ENCODE data around the gene DNAJA2.
A peak's percentile ranks its signal among the peaks of the same experiment; 100 is the strongest.
"Not testable (repeated sequence)": the region's sequence is repeated elsewhere in the genome, so short reads cannot be mapped to it uniquely, and the experiment has no call there.

The DNAJA2 gene

DNA sequence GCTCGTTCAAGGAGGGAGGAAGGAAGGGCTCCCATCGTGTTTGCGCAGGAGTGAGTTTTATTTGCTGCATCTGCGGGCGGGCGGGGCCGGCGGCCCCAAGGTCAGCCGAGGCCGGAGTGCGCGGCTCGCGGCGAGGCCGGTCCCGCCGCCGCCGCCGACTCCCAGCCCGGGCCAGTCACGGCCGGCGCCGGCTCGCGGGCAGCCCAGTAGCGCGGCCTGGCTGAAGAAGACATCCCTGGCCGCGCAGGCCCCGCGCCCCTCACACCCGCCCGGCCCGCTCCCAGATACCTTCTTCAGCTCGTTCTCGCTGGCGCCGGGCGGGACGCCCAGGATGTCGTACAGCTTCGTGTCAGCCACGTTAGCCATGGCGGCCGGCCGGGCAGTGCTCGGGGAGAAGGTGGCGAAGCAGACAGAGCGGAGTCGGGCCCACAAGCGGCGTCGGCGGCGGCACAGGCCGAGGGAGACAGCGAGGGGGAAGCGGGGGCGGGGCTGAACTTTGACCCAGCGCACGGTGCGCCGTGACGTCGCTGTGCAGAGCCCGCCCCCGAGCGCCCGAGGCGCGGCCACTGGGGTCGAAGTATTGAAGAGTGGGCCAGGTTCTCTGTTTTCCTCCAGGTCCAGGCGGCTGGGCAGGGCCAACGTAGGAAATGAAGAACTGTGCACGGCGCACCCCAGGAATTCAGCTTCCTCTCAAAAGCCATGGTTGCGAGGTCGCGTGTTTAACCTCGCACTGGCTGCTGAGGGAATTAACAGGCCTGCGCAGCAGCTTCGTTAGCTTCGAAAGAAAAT lies at the start of gene DNAJA2:
Gene DNAJA2 (minus strand): TSS at position 468 of the 789 bp plus-strand sequence. CDS start 102 bp downstream, at position 366.
- DNase-seq (ENCODE audit: low spot score), result peak; percentile 90

GRCh38 chr16:47019568-47019967 lies 46.1 kb upstream of the DNAJA2 start:
- no peak for DNase-seq (ENCODE audit: low spot score)

- peak; percentile 42 for DNase-seq (ENCODE audit: low spot score)
Observed at GRCh38 chr16:47018223-47018891, 44.9 kb upstream of the DNAJA2 start.

GRCh38 chr16:47017636-47018035 lies 44.2 kb upstream of the DNAJA2 start:
- no peak for DNase-seq (ENCODE audit: low spot score)

- DNase-seq (ENCODE audit: low spot score), result peak; percentile 40
Observed at GRCh38 chr16:47016700-47017133, 43.2 kb upstream of the DNAJA2 start.

DNA sequence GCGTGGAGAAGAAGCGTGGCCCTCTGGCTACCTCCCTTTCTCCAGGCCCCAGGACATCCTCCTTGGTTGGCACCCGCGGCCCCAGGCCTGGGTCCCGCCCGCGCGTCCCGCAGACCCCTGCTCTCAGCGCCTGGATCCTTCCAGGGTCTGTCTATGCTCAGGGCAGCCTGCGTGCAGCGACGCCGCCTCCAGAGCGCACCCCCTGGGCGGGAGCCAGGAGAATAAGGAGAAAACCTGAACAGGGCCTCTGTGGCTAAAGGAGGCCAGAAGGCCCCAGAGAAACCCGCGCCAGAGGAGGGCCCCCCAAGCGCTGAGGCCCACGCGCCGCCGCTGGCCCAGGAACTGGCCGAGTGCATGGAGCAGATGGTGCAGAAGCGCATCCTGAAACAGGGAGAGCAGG lies 40.4 kb upstream of the DNAJA2 start:
- DNase-seq (ENCODE audit: low spot score), result no peak

GRCh38 chr16:47013172-47013571 lies 39.7 kb upstream of the DNAJA2 start:
- no peak for DNase-seq (ENCODE audit: low spot score)

- DNase-seq (ENCODE audit: low spot score), result not testable (repeated sequence)
Observed at GRCh38 chr16:47010812-47011211, 37.3 kb upstream of the DNAJA2 start.

DNA sequence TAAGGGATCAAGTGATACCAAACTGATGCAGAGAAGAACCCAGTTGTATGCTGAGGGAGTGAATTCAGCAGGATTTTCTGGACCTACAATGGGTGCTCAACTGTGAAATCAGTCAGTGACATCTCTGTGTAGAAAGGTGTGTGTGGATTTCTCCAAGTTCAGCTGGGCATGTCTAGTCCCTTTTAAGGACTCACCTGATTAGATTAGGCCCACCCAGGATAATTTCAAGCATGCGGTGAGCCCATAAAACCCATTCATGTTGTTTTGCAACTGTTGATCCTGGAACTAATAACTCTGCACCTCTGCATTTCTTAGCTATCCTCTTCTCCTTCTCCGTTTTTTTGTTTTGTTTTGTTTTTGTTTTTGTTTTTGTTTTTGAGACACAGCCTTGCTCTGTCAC lies 35.1 kb upstream of the DNAJA2 start:
- DNase-seq (ENCODE audit: low spot score), result no peak

DNA sequence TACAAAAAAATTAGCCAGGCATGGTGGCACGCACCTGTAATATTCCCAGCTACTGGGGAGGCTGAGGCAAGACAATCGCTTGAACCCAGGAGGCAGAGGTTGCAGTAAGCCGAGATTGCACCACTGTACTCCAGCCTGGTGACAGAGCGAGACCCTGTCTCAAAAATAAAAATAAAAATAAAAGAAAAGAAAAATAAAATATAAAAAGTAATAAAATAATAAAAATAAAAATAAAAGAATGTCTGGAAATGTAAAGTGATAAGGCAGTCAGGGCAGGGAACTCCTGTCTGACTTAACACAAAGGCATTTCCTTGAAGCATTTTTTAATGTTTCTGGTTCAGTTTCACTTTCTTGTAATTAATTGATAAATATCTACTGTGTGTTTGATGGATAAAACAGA lies 34.7 kb upstream of the DNAJA2 start:
- no peak for DNase-seq (ENCODE audit: low spot score)

DNA sequence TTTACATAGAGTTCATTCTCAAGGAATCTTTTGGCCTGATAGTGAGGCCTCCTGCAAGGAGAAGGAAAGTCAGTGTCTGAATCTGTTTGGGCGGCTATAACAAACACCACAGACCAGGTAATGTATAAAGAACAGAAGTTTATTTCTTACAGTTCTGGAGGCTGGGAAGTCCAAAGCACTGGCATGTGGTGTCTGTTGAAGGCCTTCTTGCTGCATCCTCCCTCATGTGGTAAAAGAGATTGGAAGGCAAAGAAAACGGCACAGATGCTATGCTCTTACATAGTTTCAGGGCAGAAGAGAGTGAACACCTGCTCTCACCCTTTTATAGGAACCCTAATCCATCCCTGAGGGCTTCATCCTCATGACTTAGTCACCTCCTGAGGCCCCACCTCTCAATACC lies 31.2 kb upstream of the DNAJA2 start:
- no peak for DNase-seq (ENCODE audit: low spot score)

DNA sequence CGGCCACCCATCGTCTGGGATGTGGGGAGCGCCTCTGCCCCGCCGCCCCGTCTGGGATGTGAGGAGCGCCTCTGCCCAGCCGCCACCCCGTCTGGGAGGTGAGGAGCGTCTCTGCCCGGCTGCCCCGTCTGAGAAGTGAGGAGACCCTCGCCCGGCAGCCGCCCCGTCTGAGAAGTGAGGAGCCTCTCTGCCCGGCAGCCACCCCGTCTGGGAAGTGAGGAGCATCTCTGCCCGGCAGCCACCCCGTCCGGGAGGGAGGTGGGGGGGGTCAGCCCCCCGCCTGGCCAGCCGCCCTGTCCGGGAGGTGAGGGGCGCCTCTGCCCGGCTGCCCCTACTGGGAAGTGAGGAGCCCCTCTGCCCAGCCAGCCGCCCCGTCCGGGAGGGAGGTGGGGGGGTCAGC lies 26.6 kb upstream of the DNAJA2 start:
- not testable (repeated sequence) for DNase-seq (ENCODE audit: low spot score)

GRCh38 chr16:46997844-46998243 lies 24.4 kb upstream of the DNAJA2 start:
- no peak for DNase-seq (ENCODE audit: low spot score)

DNA sequence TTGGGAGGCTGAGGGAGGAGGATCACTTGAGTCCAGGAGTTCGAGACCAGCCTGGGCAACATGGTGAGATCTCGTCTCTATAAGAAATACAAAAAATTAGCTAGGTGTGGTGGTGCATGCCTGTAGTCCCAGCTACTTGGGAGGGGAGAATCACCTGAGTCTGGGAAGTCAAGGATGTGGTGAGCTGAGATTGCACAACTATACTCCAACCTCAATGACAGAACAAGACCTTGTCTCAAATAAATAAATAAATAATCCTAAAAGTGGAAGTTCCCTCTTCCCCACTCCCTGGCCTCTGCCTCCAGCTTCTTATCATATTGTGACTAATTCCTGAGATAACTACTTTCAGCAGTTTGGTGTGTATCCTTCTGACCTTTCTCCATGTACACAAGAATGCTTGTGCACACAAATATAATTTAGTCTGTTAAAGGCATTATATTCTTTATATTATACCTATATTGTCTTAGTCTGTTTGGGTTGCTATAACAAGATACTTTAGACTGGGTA lies 23.5 kb upstream of the DNAJA2 start:
- no peak for DNase-seq (ENCODE audit: low spot score)

GRCh38 chr16:46996391-46996790 lies 22.9 kb upstream of the DNAJA2 start:
- DNase-seq (ENCODE audit: low spot score), result no peak

- DNase-seq (ENCODE audit: low spot score), result no peak
Observed at GRCh38 chr16:46991729-46992704, 18.5 kb upstream of the DNAJA2 start.

GRCh38 chr16:46986896-46987295 lies 13.4 kb upstream of the DNAJA2 start:
- no peak for DNase-seq (ENCODE audit: low spot score)

- DNase-seq (ENCODE audit: low spot score), result no peak
Observed at GRCh38 chr16:46986438-46986837, 13.0 kb upstream of the DNAJA2 start.

DNA sequence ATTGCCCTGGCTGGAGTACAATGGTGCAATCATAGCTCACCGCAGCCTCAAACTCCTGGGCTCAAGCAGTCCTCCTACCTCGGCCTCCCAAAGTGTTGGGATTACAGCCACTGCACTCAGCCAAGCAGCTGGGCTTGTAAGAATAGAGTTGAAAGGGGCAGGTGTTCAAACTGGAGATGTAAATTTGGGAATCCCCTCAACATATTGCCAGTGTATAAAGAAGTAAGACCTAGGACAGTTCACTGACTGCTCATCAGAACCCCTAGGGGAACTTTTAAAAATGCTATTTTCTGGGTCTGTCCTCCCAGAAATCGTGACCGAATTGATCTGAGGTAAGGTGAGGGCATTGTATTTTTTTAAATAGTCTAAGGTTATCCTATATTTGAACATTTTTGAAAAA lies 8.9 kb upstream of the DNAJA2 start:
- DNase-seq (ENCODE audit: low spot score), result no peak

DNA sequence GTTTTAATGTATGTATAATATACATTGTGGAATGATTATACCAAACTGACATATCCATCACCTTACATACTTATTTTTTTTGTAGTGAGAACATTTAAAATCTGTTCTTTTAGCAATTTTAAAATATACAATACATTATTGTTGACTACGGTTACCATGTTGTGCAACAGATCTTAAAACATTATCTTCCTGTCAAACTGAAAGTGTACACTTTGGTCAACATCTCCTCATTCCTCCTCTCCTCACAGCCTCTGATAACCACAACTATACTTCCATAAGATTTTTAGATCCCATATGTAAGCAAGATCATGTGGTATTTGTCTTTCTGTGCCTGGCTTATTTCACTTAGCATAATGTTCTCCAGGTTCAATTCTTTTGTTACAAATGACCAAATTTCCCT lies 7.5 kb upstream of the DNAJA2 start:
- DNase-seq (ENCODE audit: low spot score), result no peak

DNA sequence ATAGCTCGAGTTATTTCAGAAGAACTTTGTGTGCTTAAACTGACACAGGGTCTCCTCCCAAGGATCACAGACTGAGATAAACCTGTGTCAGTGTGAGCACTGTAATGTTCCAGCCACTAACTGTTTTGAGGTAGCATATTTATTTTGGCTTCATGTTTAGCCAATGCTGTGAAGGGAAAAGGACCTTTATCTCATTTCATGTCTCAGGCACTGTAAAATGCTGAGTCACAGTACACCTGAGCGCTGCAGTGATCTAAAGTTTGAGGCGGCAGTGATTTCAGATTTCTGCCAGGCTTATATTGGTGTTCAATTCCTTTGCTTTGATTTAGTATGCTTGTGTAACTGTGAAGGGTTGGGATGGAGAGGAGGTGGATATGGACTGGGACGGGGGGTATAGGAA lies 3.1 kb upstream of the DNAJA2 start:
- DNase-seq (ENCODE audit: low spot score), result peak; percentile 5

- no peak for DNase-seq (ENCODE audit: low spot score)
Observed at GRCh38 chr16:46975908-46976470, 2.5 kb upstream of the DNAJA2 start.

Data from CD4-positive, alpha-beta T cell treated with Interleukin-2 at 100 ng/mL for 4 hours (primary cell).